Kidney epithelial cell (primary cell): ENCODE results near the gene TRAPPC3. TPM values are rescaled to one million over a fixed set of nuclear protein-coding genes. Genes with fewer than 3 reads are reported as not detected.

Experiments used
- DNase-seq: peaks from one replicate; pipeline ENCODE4 v3.0.0-alpha.2; 2010; ENCODE audit warnings: low read depth
- H3K27me3 ChIP-seq: 2 replicates; pipeline ENCODE4 v1.6.0; 2011; ENCODE audit warnings: low read length; ENCODE audit not compliant: control insufficient read depth, insufficient read depth
- H3K36me3 ChIP-seq: 2 replicates; pipeline ENCODE4 v1.5.1; 2011; ENCODE audit warnings: low read length; ENCODE audit not compliant: control insufficient read depth, insufficient read depth
- H3K4me3 ChIP-seq: 2 replicates; pipeline ENCODE4 v1.5.1; 2011; ENCODE audit warnings: low read depth, mild to moderate bottlenecking, control low read depth, low read length
- total RNA-seq: library from RNA; depleted of rRNA; stranded (reverse); fragments of >200 nt; gene quantifications from 2 replicates; pipeline ENCODE4 v1.2.3, GENCODE V29; 2015
- TF ChIP-seq, protein P1 (sequence below): IDR thresholded peaks from 2 replicates; pipeline ENCODE4 v1.5.1; 2011; ENCODE audit warnings: mild to moderate bottlenecking, moderate library complexity, low read length, control low read depth, inconsistent platforms; ENCODE audit not compliant: insufficient read depth, poor library complexity, severe bottlenecking

The TRAPPC3 gene
- total RNA-seq, 1 donor from 2014 or later = 105 TPM

DNA sequence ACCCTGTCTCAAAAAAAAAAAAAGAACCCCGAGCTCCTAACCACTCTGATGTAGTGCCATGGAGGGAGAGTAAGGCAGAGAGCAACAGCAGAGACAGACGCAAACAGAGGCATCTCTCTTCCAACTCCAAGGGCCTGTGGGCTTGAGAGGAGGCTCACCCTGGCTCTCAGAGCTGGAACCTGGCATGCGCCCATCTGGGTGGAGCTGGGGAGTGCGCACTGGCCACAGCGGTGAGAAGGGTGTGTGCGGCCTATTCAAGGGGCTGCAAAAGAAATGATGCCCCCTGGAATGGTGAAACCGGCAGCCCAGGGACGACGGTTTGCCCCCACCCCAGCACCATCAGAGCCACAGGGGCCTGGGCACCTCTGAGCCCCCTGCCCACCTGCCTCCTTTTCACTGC lies 41.9 kb downstream of the TRAPPC3 start:
- TF ChIP-seq, protein P1, sequence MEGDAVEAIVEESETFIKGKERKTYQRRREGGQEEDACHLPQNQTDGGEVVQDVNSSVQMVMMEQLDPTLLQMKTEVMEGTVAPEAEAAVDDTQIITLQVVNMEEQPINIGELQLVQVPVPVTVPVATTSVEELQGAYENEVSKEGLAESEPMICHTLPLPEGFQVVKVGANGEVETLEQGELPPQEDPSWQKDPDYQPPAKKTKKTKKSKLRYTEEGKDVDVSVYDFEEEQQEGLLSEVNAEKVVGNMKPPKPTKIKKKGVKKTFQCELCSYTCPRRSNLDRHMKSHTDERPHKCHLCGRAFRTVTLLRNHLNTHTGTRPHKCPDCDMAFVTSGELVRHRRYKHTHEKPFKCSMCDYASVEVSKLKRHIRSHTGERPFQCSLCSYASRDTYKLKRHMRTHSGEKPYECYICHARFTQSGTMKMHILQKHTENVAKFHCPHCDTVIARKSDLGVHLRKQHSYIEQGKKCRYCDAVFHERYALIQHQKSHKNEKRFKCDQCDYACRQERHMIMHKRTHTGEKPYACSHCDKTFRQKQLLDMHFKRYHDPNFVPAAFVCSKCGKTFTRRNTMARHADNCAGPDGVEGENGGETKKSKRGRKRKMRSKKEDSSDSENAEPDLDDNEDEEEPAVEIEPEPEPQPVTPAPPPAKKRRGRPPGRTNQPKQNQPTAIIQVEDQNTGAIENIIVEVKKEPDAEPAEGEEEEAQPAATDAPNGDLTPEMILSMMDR = no peak
- Histone ChIP-seq H3K27me3 (no peaks in the 10 kb centered on the region), H3K4me3 (no peak overlapping the region), H3K36me3 (no peaks in the 10 kb centered on the region)
- DNase-seq = no peak

DNA sequence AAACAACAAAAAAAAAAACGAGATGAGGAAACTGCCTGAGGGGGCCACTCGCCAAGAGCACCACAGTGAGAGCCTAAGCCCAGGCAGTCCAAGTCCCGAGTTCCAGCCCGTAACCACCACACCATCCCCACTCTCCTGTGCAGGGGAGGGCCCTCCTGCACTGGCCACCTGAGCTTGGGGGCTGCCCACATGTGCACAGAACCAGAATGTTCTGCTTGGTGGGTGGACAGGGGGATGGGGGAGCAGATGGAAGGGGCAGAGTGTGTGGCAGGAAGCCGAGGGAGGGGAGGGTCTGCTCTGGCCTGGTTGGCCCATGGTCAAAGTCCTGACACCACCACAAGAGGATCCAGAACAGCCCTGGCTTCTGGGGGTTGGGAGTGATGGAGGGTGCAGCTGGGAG lies 43.0 kb downstream of the TRAPPC3 start:
- DNase-seq = no peak
- H3K4me3 ChIP-seq = no peak overlapping the region
- TF ChIP-seq, protein P1 = no peak
- no peaks in the 10 kb centered on the region for H3K36me3 ChIP-seq
- H3K27me3 ChIP-seq = no peaks in the 10 kb centered on the region

DNA sequence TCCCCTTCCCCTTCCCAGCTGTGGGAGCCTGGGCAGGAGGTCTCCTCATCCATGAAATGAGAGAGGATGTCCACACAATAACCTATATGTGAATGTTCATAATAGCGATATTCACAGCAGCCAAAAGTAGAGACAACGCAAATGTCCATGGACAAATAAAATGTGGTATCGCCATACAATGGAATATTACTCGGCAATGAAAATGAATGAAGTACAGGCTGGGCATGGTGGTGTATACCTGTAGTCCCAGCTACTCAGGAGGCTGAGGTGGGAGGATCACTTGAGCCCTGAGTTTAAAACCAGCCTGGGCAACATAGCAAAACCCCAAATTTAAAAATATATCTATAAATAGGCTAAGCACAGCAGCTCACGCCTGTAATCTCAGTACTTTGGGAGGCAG lies 47.7 kb downstream of the TRAPPC3 start:
- TF ChIP-seq, protein P1 = no peak
- DNase-seq = no peak
- peaks cover 2% of the 10 kb centered on the region for H3K36me3 ChIP-seq
- no peak overlapping the region for H3K4me3 ChIP-seq
- H3K27me3 ChIP-seq = no peaks in the 10 kb centered on the region

DNA sequence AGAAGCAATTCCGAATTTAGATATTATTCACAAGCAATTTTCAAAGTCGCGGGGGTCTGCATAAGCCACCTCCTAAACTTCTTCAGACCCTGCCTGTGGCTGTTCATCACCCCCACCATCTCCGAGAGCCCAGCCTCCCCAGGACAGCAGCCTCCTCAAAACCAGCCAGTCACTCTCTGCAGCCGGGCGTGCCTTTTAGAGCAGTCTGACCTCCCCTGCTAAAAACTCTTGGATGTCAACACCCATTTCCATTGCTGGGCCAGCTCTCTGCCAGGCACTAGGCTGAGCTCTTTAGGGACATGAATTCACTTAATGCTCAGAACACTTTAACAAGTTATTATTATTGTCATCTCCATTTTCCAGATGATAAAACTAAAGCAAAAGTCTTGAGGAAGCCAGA lies 48.9 kb downstream of the TRAPPC3 start:
- Histone ChIP-seq H3K36me3 (peaks cover 3% of the 10 kb centered on the region), H3K4me3 (no peak overlapping the region), H3K27me3 (no peaks in the 10 kb centered on the region)
- TF ChIP-seq, protein P1 = no peak
- DNase-seq = no peak

DNA sequence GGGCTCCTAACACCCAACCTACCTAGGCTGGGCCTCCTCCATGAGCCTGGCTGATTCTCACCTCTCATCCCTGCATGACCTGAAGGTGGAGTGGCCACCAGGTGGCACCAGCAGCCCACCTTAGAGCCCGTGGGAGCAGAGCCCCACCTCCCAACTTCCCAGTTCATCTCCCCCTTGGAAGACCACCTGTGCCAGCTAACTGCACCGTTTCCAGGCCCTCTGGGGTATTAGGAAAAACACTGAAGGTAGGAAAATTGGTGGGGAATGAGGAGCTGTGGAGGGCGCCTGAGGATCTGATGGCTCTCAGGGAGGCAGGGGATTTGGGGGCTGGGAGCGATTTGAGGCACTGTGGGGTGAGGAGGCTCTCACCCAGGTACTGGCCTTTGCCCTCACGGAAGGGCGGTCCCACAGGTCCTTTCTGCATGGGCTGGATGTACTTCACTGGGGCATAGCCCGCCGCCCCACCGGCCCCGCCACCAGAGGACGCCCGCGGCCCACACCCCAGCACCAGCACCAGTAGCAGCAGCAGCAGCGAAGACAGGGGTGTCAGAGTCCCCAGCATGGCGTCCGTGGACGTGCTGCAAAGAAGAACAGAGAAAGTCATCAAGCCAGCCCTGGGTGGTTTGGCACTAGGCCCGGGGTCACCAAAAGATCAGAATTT lies 49.5 kb downstream of the TRAPPC3 start:
- Histone ChIP-seq H3K36me3 (peaks cover 3% of the 10 kb centered on the region), H3K4me3 (no peak overlapping the region), H3K27me3 (no peaks in the 10 kb centered on the region)
- no peak for DNase-seq
- TF ChIP-seq, protein P1 = peak; percentile 82
